ENCODE results near the gene IFIT1. TPM values are rescaled to one million over a fixed set of nuclear protein-coding genes. Genes with fewer than 3 reads are reported as not detected.
A peak's percentile ranks its signal among the peaks of the same experiment; 100 is the strongest.

The IFIT1 gene, protein sequence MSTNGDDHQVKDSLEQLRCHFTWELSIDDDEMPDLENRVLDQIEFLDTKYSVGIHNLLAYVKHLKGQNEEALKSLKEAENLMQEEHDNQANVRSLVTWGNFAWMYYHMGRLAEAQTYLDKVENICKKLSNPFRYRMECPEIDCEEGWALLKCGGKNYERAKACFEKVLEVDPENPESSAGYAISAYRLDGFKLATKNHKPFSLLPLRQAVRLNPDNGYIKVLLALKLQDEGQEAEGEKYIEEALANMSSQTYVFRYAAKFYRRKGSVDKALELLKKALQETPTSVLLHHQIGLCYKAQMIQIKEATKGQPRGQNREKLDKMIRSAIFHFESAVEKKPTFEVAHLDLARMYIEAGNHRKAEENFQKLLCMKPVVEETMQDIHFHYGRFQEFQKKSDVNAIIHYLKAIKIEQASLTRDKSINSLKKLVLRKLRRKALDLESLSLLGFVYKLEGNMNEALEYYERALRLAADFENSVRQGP
- total RNA-seq, result 0.39 and 0.75 TPM in 2 replicates
- polyA plus RNA-seq, result 0.51 and 0.57 TPM in 2 replicates
- polyA plus RNA-seq (2011; cell fraction: cytosol; rRNA removed), result 0.63 and 0.82 TPM in 2 replicates
- 0.60 and 0.66 TPM in 2 replicates for polyA plus RNA-seq (2011; cell fraction: nucleus; rRNA removed)
- 1.2 and 1.6 TPM in 2 replicates for polyA plus RNA-seq (2012)
- polyA minus RNA-seq, result 0.51 and 0.68 TPM in 2 replicates
- polyA minus RNA-seq (2011; cell fraction: cytosol; rRNA and poly(A)+ RNA removed), result 1.0 TPM
- polyA minus RNA-seq (2011; cell fraction: nucleus; rRNA and poly(A)+ RNA removed), result 0.10 TPM in 1 of 2 replicates, not detected in the other
- percentile 33 among the genes with signal in this experiment for Bru-seq, nascent RNA
- percentile 10 among the genes with signal in this experiment for BruChase-seq, experiment 1, labeled RNA remaining after a 6-hour chase
- percentile 19 among the genes with signal in this experiment for BruChase-seq, experiment 2, labeled RNA remaining after a 2-hour chase
- long read RNA-seq, partial matches to known transcripts, result 0 of 3 reads
- long read RNA-seq, other reads (novel, unspliced or antisense), result 0 of 3 reads

DNA sequence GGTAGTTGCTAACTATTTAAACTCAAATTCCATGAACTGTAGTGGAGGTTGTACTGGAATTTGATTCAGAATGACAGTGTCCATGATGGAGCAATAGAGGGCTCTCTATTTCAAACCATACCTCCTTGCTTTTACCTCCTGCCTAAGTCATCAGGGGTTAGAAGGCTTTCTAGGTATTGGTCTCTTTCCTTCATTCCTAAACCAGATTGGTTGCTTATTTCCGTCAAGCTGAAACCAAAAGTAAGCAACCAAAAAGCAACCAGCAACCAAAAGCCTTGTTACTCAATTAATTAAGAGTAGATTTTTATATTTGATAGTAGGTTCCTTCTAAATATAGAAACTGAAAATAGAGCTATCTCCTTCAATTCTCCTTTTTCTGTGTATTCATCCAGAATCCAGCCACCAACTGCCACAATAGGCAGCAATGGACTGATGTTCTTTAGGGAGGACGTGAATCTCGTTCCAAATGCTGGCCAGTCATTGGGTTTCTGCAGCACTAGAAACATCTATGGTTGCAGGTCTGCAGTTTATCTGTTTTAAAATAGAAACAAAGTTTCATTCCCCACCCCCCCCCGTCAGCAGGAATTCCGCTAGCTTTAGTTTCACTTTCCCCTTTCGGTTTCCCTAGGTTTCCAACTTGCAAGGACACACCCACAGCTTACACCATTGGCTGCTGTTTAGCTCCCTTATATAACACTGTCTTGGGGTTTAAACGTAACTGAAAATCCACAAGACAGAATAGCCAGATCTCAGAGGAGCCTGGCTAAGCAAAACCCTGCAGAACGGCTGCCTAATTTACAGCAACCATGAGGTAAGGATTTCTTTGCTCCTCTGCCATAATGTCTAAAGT is at the start of gene IFIT1:
TSS of gene IFIT1 (plus strand) at position 717 of the 850 bp plus-strand sequence. CDS start at position 807, 90 bp downstream.
- no peaks in the 10 kb centered on the region for H3K27me3 ChIP-seq (ENCODE audit: control insufficient read depth in 2 of 2, insufficient read depth in 2 of 2, low read length in 2 of 2)
- CTCF ChIA-PET, result interaction anchor here (0.6 to 1.8 kb wide), 9 partner anchors 22 to 1889 kb away, joined by 3 to 6 read pairs (median 4); partner anchors contain the start of genes FAS, IFIT5 and LIPA
- no peaks in the 10 kb centered on the region for H3K79me2 ChIP-seq (ENCODE audit: control insufficient read depth, insufficient read depth, low read length)
- H3K36me3 ChIP-seq (ENCODE audit: control insufficient read depth in 2 of 2, extremely low read depth in 1 of 2, insufficient read depth in 2 of 2, low read length in 2 of 2), result no peaks in the 10 kb centered on the region
- BruUV-seq (replicated peaks), result no TSS peak
- intact Hi-C loops (cut with micrococcal nuclease), result loop anchor here (1.0 kb wide), 1 partner anchor 23 kb away; no protein-coding TSS in a partner anchor
- DNase-seq (ENCODE audit: low read depth, low spot score), result peak; percentile 76
- H2AFZ ChIP-seq (ENCODE audit: low read depth, low read length), result peak within 1 kb of the TSS; percentile 100
- no peaks in the 10 kb centered on the region for H4K20me1 ChIP-seq (replicated peaks; ENCODE audit: control insufficient read depth, extremely low read depth, insufficient read depth, low read length)
- peak; percentile 53 for FAIRE-seq
- peak within 1 kb of the TSS; percentile 88 for H3K9ac ChIP-seq (replicated peaks; ENCODE audit: extremely low read depth, insufficient read depth, low read length)
- POLR2A ChIA-PET, result interaction anchor here (0.6 to 0.8 kb wide), 5 partner anchors 8 to 252 kb away, joined by 3 to 6 read pairs (median 3); partner anchors contain the start of gene IFIT5
- H3K9me1 ChIP-seq (replicated peaks; ENCODE audit: control insufficient read depth, extremely low read depth, insufficient read depth, low read length), result no peaks in the 10 kb centered on the region
- H3K4me1 ChIP-seq (ENCODE audit: control insufficient read depth, extremely low read depth, insufficient read depth, low read length), result peaks cover 10% of the 10 kb centered on the region
- TF ChIP-seq MYC (IDR thresholded peaks at IDR 0.05; ENCODE audit: low read depth, low read length), result no peak
- no peak for TF ChIP-seq EZH2 (IDR thresholded peaks at IDR 0.05; ENCODE audit: borderline replicate concordance, low read depth, low read length, severe bottlenecking)
- TF ChIP-seq, protein P1, sequence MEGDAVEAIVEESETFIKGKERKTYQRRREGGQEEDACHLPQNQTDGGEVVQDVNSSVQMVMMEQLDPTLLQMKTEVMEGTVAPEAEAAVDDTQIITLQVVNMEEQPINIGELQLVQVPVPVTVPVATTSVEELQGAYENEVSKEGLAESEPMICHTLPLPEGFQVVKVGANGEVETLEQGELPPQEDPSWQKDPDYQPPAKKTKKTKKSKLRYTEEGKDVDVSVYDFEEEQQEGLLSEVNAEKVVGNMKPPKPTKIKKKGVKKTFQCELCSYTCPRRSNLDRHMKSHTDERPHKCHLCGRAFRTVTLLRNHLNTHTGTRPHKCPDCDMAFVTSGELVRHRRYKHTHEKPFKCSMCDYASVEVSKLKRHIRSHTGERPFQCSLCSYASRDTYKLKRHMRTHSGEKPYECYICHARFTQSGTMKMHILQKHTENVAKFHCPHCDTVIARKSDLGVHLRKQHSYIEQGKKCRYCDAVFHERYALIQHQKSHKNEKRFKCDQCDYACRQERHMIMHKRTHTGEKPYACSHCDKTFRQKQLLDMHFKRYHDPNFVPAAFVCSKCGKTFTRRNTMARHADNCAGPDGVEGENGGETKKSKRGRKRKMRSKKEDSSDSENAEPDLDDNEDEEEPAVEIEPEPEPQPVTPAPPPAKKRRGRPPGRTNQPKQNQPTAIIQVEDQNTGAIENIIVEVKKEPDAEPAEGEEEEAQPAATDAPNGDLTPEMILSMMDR (IDR thresholded peaks at IDR 0.05; ENCODE audit: extremely low read depth in 1 of 2, insufficient read depth in 1 of 2, low read depth in 1 of 2, low read length in 2 of 2), result no peak
- no peak for TF ChIP-seq JUN (IDR thresholded peaks at IDR 0.05; ENCODE audit: borderline replicate concordance, insufficient read depth, insufficient read length, low read depth)
- TF ChIP-seq POLR2A (IDR thresholded peaks at IDR 0.05; ENCODE audit: low read depth, low read length), result no peak
- TF ChIP-seq, protein P2, sequence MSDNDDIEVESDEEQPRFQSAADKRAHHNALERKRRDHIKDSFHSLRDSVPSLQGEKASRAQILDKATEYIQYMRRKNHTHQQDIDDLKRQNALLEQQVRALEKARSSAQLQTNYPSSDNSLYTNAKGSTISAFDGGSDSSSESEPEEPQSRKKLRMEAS (IDR thresholded peaks at IDR 0.05; ENCODE audit: insufficient read depth, insufficient read length), result no peak
- no peak for TF ChIP-seq GATA2 (IDR thresholded peaks at IDR 0.05; ENCODE audit: insufficient read depth, insufficient read length, low read depth, low read length)
- TF ChIP-seq FOS (IDR thresholded peaks at IDR 0.05; ENCODE audit: borderline replicate concordance, insufficient read depth, low read length), result no peak
- no peak for TF ChIP-seq POLR2AphosphoS5 (IDR thresholded peaks at IDR 0.05; ENCODE audit: insufficient read depth, low read depth, low read length)
- H3K9me3 ChIP-seq (replicated peaks; ENCODE audit: control insufficient read depth, insufficient read depth, low read length), result no peaks in the 10 kb centered on the region
- H3K27ac ChIP-seq (ENCODE audit: insufficient read depth, low read depth, low read length), result peak within 1 kb of the TSS; percentile 63
- peak within 1 kb of the TSS; percentile 99 for H3K4me2 ChIP-seq (ENCODE audit: insufficient read depth, low read length)
- peak within 1 kb of the TSS; percentile 52 to 100 (median 98) for H3K4me3 ChIP-seq (replicated peaks in 1 of 3; ENCODE audit: insufficient read depth in 1 of 3, low read depth in 1 of 3, low read length in 3 of 3)
- dilution Hi-C loops (cut with MboI; ENCODE audit: extremely low pct_ligation_motif_present, low sequenced_read_pairs), result no loop called here

All from endothelial cell of umbilical vein (primary cell).